Neuronal stem cell (in vitro differentiated cells): ENCODE measurements around the gene HMOX1.

Experiments used
- DNase-seq: peaks from one replicate; pipeline ENCODE4 v3.0.0-alpha.2; 2013; ENCODE audit warnings: low spot score
- H2AFZ ChIP-seq: one replicate; pipeline ENCODE4 v1.6.1; 2013; ENCODE audit warnings: mild to moderate bottlenecking, low read length, inconsistent platforms
- H2AK5ac ChIP-seq: 2 replicates; pipeline ENCODE4 v1.6.1; 2013; ENCODE audit warnings: low read depth, mild to moderate bottlenecking, inconsistent platforms, low read length, moderate library complexity, mixed read lengths
- H2BK120ac ChIP-seq: 2 replicates; pipeline ENCODE4 v1.6.1; 2013; ENCODE audit warnings: low read depth, mild to moderate bottlenecking, inconsistent platforms, low read length, moderate library complexity, mixed read lengths
- H2BK12ac ChIP-seq: one replicate; pipeline ENCODE4 v1.6.1; 2013; ENCODE audit warnings: low read length, inconsistent platforms
- H2BK15ac ChIP-seq: 2 replicates; pipeline ENCODE4 v1.6.1; 2013; ENCODE audit warnings: mild to moderate bottlenecking, low read length, inconsistent platforms, mixed read lengths
- H2BK5ac ChIP-seq: one replicate; pipeline ENCODE4 v1.6.1; 2013; ENCODE audit warnings: inconsistent platforms, mild to moderate bottlenecking, low read length, moderate library complexity
- H3K14ac ChIP-seq: one replicate; pipeline ENCODE4 v1.6.1; 2013; ENCODE audit warnings: low read length, inconsistent platforms
- H3K18ac ChIP-seq: 2 replicates; pipeline ENCODE4 v1.6.1; 2013; ENCODE audit warnings: low read length, inconsistent platforms
- H3K23ac ChIP-seq: 2 replicates; pipeline ENCODE4 v1.6.1; 2013; ENCODE audit warnings: low read depth, mild to moderate bottlenecking, mixed read lengths, low read length, inconsistent platforms; ENCODE audit not compliant: poor library complexity
- H3K27ac ChIP-seq: replicated peaks from 3 replicates; pipeline ENCODE4 v1.5.1; 2013; ENCODE audit warnings: low read length, inconsistent platforms
- H3K27me3 ChIP-seq, 3 experiments: 2 replicates each; pipeline ENCODE4 v1.6.1; 2013; ENCODE audit warnings: low read length in 3 of 3, mild to moderate bottlenecking in 2 of 3, inconsistent platforms in 1 of 3, low read depth in 1 of 3, mixed read lengths in 1 of 3, moderate library complexity in 1 of 3; ENCODE audit not compliant: control insufficient read depth in 3 of 3, insufficient read depth in 3 of 3
- H3K36me3 ChIP-seq, 2 donors: replicated peaks in 1 of 2; 2 replicates each; pipeline ENCODE4 v1.6.1; 2013; ENCODE audit warnings: low read length in 2 of 2; ENCODE audit not compliant: control insufficient read depth in 2 of 2, insufficient read depth in 2 of 2
- H3K4ac ChIP-seq: 2 replicates; pipeline ENCODE4 v1.6.1; 2013; ENCODE audit warnings: inconsistent platforms, mild to moderate bottlenecking, low read length, moderate library complexity
- H3K4me1 ChIP-seq, 2 donors: 1 replicate in 1 of 2; 2 replicates in 1 of 2; pipeline ENCODE4 v1.6.1; 2013; ENCODE audit warnings: low read length in 2 of 2, low read depth in 1 of 2; ENCODE audit not compliant: control insufficient read depth in 2 of 2, insufficient read depth in 1 of 2
- H3K4me2 ChIP-seq: one replicate; pipeline ENCODE4 v1.6.1; 2013; ENCODE audit warnings: mild to moderate bottlenecking, low read length, inconsistent platforms; ENCODE audit not compliant: insufficient read depth, poor library complexity, severe bottlenecking
- H3K4me3 ChIP-seq, 2 donors: 2 replicates each; pipeline ENCODE4 v1.5.1; 2013; ENCODE audit warnings: low read length in 2 of 2, mild to moderate bottlenecking in 2 of 2, inconsistent platforms in 1 of 2, moderate library complexity in 1 of 2
- H3K79me1 ChIP-seq: one replicate; pipeline ENCODE4 v1.6.1; 2013; ENCODE audit warnings: low read depth, mild to moderate bottlenecking, inconsistent platforms, low read length, moderate library complexity
- H3K9ac ChIP-seq: one replicate; pipeline ENCODE4 v1.6.1; 2013; ENCODE audit warnings: mild to moderate bottlenecking, low read depth, low read length, inconsistent platforms; ENCODE audit not compliant: poor library complexity
- H3K9me3 ChIP-seq, 2 donors: replicated peaks in 1 of 2; 2 replicates each; pipeline versions ENCODE3 to v1.6.1; 2013; ENCODE audit warnings: low read length in 2 of 2, mild to moderate bottlenecking in 2 of 2, inconsistent platforms in 1 of 2, low read depth in 1 of 2, mixed read lengths in 1 of 2, moderate library complexity in 1 of 2; ENCODE audit not compliant: control insufficient read depth in 2 of 2, insufficient read depth in 1 of 2
- H4K8ac ChIP-seq: one replicate; pipeline ENCODE4 v1.6.1; 2013; ENCODE audit warnings: low read depth, mild to moderate bottlenecking, inconsistent platforms, low read length, moderate library complexity
- H4K91ac ChIP-seq: one replicate; pipeline ENCODE4 v1.6.1; 2013; ENCODE audit warnings: low read length, low read depth, mild to moderate bottlenecking, inconsistent platforms; ENCODE audit not compliant: poor library complexity
- WGBS, 2 donors: extraction: QIAGEN DNeasy Blood & Tissue Kit; methylation state at CpG; one replicate each; pipeline ENCODE4 v1.1.7; 2013; ENCODE audit warnings: missing lambda C conversion rate in 2 of 2, mixed read lengths in 1 of 2; ENCODE audit not compliant: insufficient read length in 2 of 2, insufficient replicate concordance in 1 of 2; ENCODE audit errors: extremely low coverage in 2 of 2; 5-methylcytosine and 5-hydroxymethylcytosine counted together

The HMOX1 gene

DNA sequence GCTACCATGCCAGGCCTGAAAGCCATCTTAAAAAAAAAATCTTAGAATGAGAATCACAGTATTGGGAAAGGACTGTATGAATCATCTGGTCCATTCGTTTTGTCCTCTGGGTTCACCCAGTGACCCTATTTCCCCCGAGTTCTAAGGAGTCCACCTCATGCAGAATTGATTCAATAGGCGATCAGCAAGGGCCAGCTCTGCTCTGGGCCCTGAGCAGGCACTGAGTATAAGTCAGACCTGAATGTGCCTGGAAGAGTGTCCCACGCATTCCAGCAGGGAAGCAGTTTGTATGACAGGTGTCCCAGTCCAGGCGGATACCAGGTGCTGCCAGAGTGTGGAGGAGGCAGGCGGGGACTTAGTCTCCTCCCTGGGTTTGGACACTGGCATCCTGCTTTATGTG, 883 bp upstream of the HMOX1 start:
- Histone ChIP-seq H3K4me1 (peaks cover 19 to 20% of the 10 kb centered on the region in 2 donors), H3K4ac (no peak overlapping the region)

GRCh38 chr22:35381424-35382009, 621 bp downstream of the HMOX1 start:
- no peak for DNase-seq

More for the DNA sequence above, 883 bp upstream of the HMOX1 start:
- H3K27ac ChIP-seq: no peak overlapping the region
- H3K27me3 ChIP-seq: peaks cover 0 to 11% (median 4%) of the 10 kb centered on the region in 3 experiments
- no peak overlapping the region for H2BK5ac ChIP-seq
- peak overlapping the region; percentile 95 for H2AFZ ChIP-seq
- H4K91ac ChIP-seq: no peak overlapping the region
- H3K4me3 ChIP-seq: no peak overlapping the region
- no peak overlapping the region for H2BK120ac ChIP-seq
- H4K8ac ChIP-seq: no peak overlapping the region
- H3K23ac ChIP-seq: no peak overlapping the region
- H2BK12ac ChIP-seq: no peak overlapping the region
- H3K9me3 ChIP-seq: no peaks in the 10 kb centered on the region
- WGBS, 2 donors: no CpG with 5 or more reads among the region's 6 CpGs
- no peak for DNase-seq
- H3K18ac ChIP-seq: no peak overlapping the region
- peak overlapping the region; percentile 63 for H2AK5ac ChIP-seq
- no peak overlapping the region for H3K9ac ChIP-seq
- peak overlapping the region; percentile 3 for H2BK15ac ChIP-seq
- no peaks in the 10 kb centered on the region for H3K79me1 ChIP-seq
- H3K36me3 ChIP-seq: no peaks in the 10 kb centered on the region
- no peak overlapping the region for H3K14ac ChIP-seq
- H3K4me2 ChIP-seq: no peak overlapping the region

GRCh38 chr22:35383679-35384071, 2.8 kb downstream of the HMOX1 start:
- H4K91ac ChIP-seq: no peak overlapping the region
- no peak overlapping the region for H2AK5ac ChIP-seq
- no peak overlapping the region for H2BK120ac ChIP-seq
- no peaks in the 10 kb centered on the region for H3K9me3 ChIP-seq
- H2BK12ac ChIP-seq: no peak overlapping the region
- H3K23ac ChIP-seq: no peak overlapping the region
- H3K27ac ChIP-seq: no peak overlapping the region
- H3K18ac ChIP-seq: no peak overlapping the region
- H2BK15ac ChIP-seq: no peak overlapping the region
- H3K4ac ChIP-seq: no peak overlapping the region
- H4K8ac ChIP-seq: no peak overlapping the region
- no peaks in the 10 kb centered on the region for H3K36me3 ChIP-seq
- H3K27me3 ChIP-seq: peaks cover 0 to 11% (median 4%) of the 10 kb centered on the region in 3 experiments
- H3K79me1 ChIP-seq: no peaks in the 10 kb centered on the region
- H3K4me1 ChIP-seq: peaks cover 4 to 10% of the 10 kb centered on the region in 2 donors
- no CpG with 5 or more reads among the region's 3 CpGs for WGBS, 2 donors
- no peak overlapping the region for H2BK5ac ChIP-seq
- no peak for DNase-seq
- no peak overlapping the region for H3K9ac ChIP-seq
- H2AFZ ChIP-seq: no peak overlapping the region
- H3K4me2 ChIP-seq: no peak overlapping the region
- H3K14ac ChIP-seq: no peak overlapping the region
- no peak overlapping the region for H3K4me3 ChIP-seq

More at GRCh38 chr22:35381424-35382009, 621 bp downstream of the HMOX1 start:
- Histone ChIP-seq H3K4me1 (peaks cover 14 to 19% of the 10 kb centered on the region in 2 donors), H3K18ac (peak overlapping the region; percentile 40), H2AFZ (peak overlapping the region; percentile 95), H3K14ac (no peak overlapping the region), H4K91ac (no peak overlapping the region), H3K27me3 (peaks cover 0 to 11% (median 4%) of the 10 kb centered on the region in 3 experiments), H3K36me3 (no peaks in the 10 kb centered on the region), H2BK120ac (no peak overlapping the region), H2BK5ac (no peak overlapping the region), H3K23ac (no peak overlapping the region), H3K4me2 (peak overlapping the region; percentile 64), H4K8ac (no peak overlapping the region), H2BK12ac (no peak overlapping the region), H3K4me3 (peak overlapping the region; percentile 48 to 73), H3K4ac (no peak overlapping the region), H3K9me3 (no peaks in the 10 kb centered on the region), H3K27ac (no peak overlapping the region), H3K9ac (no peak overlapping the region), H3K79me1 (no peaks in the 10 kb centered on the region), H2BK15ac (peak overlapping the region; percentile 71), H2AK5ac (no peak overlapping the region)
- no CpG with 5 or more reads among the region's 5 CpGs for WGBS, 2 donors

GRCh38 chr22:35384527-35384926, 3.6 kb downstream of the HMOX1 start:
- Histone ChIP-seq H4K91ac (peak overlapping the region; percentile 9), H3K27me3 (peaks cover 0 to 11% (median 4%) of the 10 kb centered on the region in 3 experiments), H3K4me1 (peaks cover 3 to 10% of the 10 kb centered on the region in 2 donors), H3K14ac (no peak overlapping the region), H2AK5ac (peak overlapping the region; percentile 40), H3K79me1 (no peaks in the 10 kb centered on the region), H3K9ac (no peak overlapping the region), H3K18ac (no peak overlapping the region), H2BK15ac (no peak overlapping the region), H3K4me3 (no peak overlapping the region), H3K23ac (no peak overlapping the region), H3K27ac (no peak overlapping the region), H3K4me2 (no peak overlapping the region), H2AFZ (no peak overlapping the region), H2BK120ac (no peak overlapping the region), H2BK5ac (no peak overlapping the region), H3K4ac (no peak overlapping the region), H3K36me3 (no peaks in the 10 kb centered on the region), H4K8ac (no peak overlapping the region), H2BK12ac (no peak overlapping the region), H3K9me3 (no peaks in the 10 kb centered on the region)
- WGBS, 2 donors: no CpG with 5 or more reads among the region's 4 CpGs
- DNase-seq: no peak
